Measurements from ENCODE around the gene KHDRBS2.
"Not testable (repeated sequence)": the region's sequence is repeated elsewhere in the genome, so short reads cannot be mapped to it uniquely, and the experiment has no call there.

KHDRBS2 gene

GRCh38 chr6:61835237-61835636 lies 450.8 kb downstream of the KHDRBS2 start:
- no peak for DNase-seq

- DNase-seq, result no peak
Observed at GRCh38 chr6:61833176-61833755, 452.8 kb downstream of the KHDRBS2 start.

DNA sequence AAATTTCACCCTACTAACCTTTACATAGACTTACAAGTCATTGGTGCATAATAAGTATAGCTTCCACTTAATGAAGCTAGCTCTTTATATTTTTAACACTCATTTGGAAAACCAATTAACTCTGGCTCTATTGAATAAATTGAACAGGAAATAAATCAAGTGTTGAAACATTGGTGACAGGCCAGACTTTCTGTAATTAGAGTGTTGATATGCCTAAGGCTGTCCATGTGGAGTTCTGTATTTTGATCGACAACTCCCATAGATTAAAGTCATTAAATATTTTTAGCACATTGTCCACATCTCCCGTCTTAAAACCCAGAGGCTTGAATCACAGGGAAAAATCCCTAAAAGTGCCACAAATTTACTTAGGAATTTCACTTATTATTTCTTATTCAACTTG lies 468.3 kb downstream of the KHDRBS2 start:
- DNase-seq, result no peak

DNA sequence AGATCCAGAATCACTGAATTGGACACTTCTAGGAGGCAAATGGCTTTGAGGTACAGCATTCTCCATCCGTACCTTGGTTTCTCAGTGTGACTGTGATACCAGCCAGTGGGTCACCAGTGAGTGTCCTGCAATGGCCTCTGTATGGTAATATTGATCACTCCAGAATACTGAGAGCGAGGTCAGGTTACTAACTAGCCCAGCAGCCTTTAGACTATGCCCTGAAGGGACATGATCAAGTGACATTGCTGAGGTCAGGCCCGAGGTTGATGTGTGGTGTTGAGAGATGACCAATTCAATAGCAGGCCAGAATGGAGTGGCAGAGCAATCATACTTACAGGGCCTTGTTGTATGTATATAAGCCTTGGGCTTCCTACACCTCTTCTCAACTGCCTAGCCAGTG lies 476.0 kb downstream of the KHDRBS2 start:
- DNase-seq, result no peak

- DNase-seq, result peak in 1 of 2 experiments; percentile 56
Observed at GRCh38 chr6:61809004-61809595, 476.9 kb downstream of the KHDRBS2 start.

- no peak for DNase-seq
Observed at GRCh38 chr6:61787998-61788397, 498.0 kb downstream of the KHDRBS2 start.

DNA sequence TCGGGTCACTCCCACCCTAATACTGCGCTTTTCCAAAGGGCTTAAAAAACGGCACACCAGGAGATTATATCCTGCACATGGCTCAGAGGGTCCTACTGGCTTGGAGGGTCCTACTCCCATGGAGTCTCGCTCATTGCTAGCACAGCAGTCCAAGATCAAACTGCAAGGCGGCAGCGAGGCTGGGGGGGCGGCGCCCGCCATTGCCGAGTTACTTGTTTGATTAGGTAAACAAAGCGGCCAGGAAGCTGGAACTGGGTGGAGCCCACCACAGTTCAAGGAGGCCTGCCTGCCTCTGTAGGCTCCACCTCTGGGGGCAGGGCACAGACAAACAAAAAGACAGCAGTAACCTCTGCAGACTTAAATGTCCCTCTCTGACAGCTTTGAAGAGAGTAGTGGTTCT lies 516.6 kb downstream of the KHDRBS2 start:
- DNase-seq, result not testable (repeated sequence)

DNA sequence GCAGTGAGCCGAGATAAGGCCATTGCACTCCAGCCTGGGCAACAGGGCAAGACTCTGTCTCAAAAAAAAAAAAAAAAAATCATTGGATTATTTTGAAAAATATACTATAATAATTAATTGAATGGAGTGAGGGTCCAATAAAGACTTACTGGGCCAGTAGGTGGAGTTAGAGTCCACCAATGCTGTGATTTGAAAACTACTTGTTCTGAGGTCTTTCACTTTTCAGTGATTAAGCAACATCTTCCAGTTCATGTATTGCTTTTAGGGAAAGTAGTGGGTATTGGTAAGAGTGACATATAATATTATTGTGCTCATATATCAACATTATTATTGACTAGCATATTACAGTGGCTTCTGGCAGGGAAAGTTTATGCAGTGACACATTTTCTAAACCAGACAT lies 530.3 kb downstream of the KHDRBS2 start:
- no peak for DNase-seq

GRCh38 chr6:61751986-61752385 lies 534.0 kb downstream of the KHDRBS2 start:
- DNase-seq, result no peak

- no peak for DNase-seq
Observed at GRCh38 chr6:61745994-61746393, 540.0 kb downstream of the KHDRBS2 start.

DNA sequence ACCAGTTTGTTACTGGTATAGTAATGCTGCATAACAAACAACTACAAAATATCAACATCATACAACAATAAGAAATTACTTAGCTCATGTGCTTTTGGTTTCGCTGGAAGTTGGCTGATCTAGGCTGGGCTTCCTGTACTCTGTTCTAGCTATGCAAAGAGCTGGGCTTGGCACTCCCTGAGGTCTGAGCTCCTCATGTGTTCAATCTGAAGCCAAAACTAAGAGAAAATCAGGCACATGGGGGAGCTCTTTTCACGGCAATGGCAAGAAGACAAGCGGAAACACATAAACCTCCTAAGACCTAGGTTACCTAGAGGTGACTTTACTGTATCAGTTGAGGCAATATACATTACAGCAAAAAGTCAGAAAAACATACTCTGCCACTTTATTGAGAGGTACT lies 574.2 kb downstream of the KHDRBS2 start:
- no peak for DNase-seq

- no peak for DNase-seq
Observed at GRCh38 chr6:61688165-61688564, 597.9 kb downstream of the KHDRBS2 start.

- DNase-seq, result no peak
Observed at GRCh38 chr6:61682562-61682961, 603.5 kb downstream of the KHDRBS2 start.

DNA sequence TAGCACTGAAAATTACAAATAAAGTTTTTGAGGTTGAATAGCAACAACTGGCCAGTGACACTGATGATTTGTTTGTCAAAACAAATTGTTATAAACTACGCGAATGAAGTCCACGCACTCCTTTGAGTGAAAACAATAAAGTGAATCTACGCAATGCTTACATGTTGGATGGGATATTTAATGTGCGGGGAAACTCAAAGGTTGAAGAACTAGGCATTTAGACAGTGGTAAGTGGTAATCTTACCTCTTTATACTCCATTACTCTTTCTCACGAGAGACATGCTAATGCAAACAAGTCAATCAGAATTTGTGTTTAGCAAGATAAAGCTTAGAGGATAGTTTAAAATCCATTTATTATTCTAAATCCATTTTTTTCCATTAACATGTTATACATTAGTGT lies 606.4 kb downstream of the KHDRBS2 start:
- no peak for DNase-seq

DNA sequence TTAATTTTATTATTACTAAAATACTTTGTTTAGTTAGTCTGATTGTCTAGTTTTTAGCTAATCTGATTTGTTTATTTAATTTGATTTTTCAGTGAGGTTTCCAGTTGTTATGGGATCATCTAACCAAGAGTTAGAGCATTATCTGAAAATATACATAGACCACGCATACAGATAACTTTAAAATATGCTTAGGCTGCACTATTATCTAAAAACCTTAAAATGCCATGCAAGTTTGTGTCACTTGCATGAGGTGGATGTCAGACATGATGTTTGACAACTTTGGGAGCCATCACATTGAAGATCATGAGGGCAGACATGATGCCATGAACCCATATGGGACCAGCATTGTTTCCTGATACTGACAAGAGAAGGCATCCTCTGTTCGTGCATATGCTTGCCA lies 610.3 kb downstream of the KHDRBS2 start:
- no peak for DNase-seq

DNA sequence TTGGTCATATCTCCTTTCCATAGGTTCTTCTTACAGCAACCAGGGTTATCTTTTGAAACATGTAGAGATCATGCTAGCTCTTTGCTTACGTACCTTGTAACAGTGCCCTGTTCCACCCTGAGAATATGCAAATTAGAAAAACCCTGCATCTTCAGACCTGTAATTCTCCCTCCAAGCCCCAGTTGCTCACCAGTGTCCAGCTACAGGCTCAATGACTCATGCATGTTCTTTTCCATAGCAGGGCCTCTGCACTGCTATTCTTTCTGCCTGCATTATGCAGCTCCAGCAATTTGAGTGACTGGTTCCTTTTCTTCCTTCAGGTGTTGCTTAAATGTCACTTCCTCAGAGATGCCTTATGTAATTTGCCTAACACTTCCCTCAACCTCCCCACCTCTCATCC lies 636.2 kb downstream of the KHDRBS2 start:
- no peak for DNase-seq

DNA sequence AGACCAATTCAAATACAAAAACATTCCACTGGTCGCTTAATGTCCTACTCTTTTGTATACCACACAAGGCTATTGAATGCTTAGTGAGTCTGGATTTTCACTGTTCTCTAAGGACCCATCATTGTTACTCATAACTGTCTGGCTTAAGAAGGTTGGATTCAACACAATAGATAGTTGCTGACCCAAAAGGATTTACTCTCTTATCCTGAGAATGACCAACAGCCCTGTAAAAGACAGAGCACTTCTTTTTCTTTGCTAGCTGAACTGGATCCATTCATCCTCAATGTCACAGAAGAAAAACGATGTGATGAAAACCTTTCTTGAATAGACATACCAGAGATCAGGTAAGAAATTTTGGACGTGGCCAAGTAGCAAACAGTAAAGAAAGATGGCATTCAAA lies 645.6 kb downstream of the KHDRBS2 start:
- DNase-seq, result no peak

Measured in SW 1271 (cell line).